T-helper 1 cell (primary cell): Measurements from ENCODE around the gene PPP1R2.
"Not testable (repeated sequence)": the region's sequence is repeated elsewhere in the genome, so short reads cannot be mapped to it uniquely, and the experiment has no call there.

ENCODE experiments used
- DNase-seq, 5 donors: peaks; one replicate each; pipeline ENCODE4 v3.0.0-alpha.2; 2012 to 2020
- total RNA-seq, 4 donors: gene quantifications; one replicate each; lab custom pipeline; 2026; lab: John Stamatoyannopoulos, UW

The PPP1R2 gene
- 160 to 332 (median 232) reads per million in 4 donors for total RNA-seq

GRCh38 chr3:195542698-195543499 is at the start of gene PPP1R2:
Gene PPP1R2, minus strand, starts transcription at chr3:195543325. Its CDS starts 300 bp downstream, at chr3:195543025.
- DNase-seq, result peak; percentile 87 to 94 (median 90)

- DNase-seq, result no peak
These were observed 48.7 kb upstream of the PPP1R2 start for GRCh38 chr3:195591852-195592251.

GRCh38 chr3:195591220-195591619 is 48.1 kb upstream of the PPP1R2 start:
- no peak for DNase-seq

GRCh38 chr3:195590381-195590780 is 47.3 kb upstream of the PPP1R2 start:
- DNase-seq, result not testable (repeated sequence)

GRCh38 chr3:195589796-195590195 is 46.7 kb upstream of the PPP1R2 start:
- not testable (repeated sequence) for DNase-seq

GRCh38 chr3:195587824-195588223 is 44.7 kb upstream of the PPP1R2 start:
- DNase-seq, result no peak

- no peak for DNase-seq
These were observed 44.3 kb upstream of the PPP1R2 start for GRCh38 chr3:195587406-195587805.

- DNase-seq, result no peak
These were observed 41.4 kb upstream of the PPP1R2 start for GRCh38 chr3:195584543-195584870.

- DNase-seq, result no peak
These were observed 40.9 kb upstream of the PPP1R2 start, which contains the start of gene APOD for GRCh38 chr3:195583831-195584542. Gene APOD, minus strand, starts transcription at chr3:195583940. Its CDS starts 4,479 bp downstream, at chr3:195579461.

- DNase-seq, result no peak
These were observed 39.8 kb upstream of the PPP1R2 start for GRCh38 chr3:195582947-195583346.

GRCh38 chr3:195580744-195581443 is 37.8 kb upstream of the PPP1R2 start:
- peak in 1 of 5 donors; percentile 9 for DNase-seq

- DNase-seq, result no peak
These were observed 36.2 kb upstream of the PPP1R2 start for GRCh38 chr3:195579281-195579680.

- DNase-seq, result no peak
These were observed 35.4 kb upstream of the PPP1R2 start for GRCh38 chr3:195578565-195578964.

GRCh38 chr3:195577645-195578177 is 34.6 kb upstream of the PPP1R2 start:
- no peak for DNase-seq

- DNase-seq, result no peak
These were observed 31.6 kb upstream of the PPP1R2 start for GRCh38 chr3:195574497-195575304.

GRCh38 chr3:195573611-195574496 is 30.7 kb upstream of the PPP1R2 start:
- no peak for DNase-seq

- no peak for DNase-seq
These were observed 28.2 kb upstream of the PPP1R2 start for GRCh38 chr3:195571361-195571760.

- DNase-seq, result no peak
These were observed 27.8 kb upstream of the PPP1R2 start for GRCh38 chr3:195570912-195571311.

- DNase-seq, result no peak
These were observed 27.2 kb upstream of the PPP1R2 start for GRCh38 chr3:195570344-195570743.

- no peak for DNase-seq
These were observed 25.5 kb upstream of the PPP1R2 start for GRCh38 chr3:195568630-195569029.

- no peak for DNase-seq
These were observed 23.7 kb upstream of the PPP1R2 start for GRCh38 chr3:195566797-195567196.
